Adrenal gland (tissue), 5 donors: ENCODE measurements around the gene HGS.

Experiments used
- CTCF ChIP-seq, 6 experiments: fragments of 450-650 bp in 4 of 6; fragments of 200-600 bp in 2 of 6; sonication (generic) in 1 of 6; IDR thresholded peaks; 1 replicate in 5 of 6; 2 replicates in 1 of 6; pipeline versions ENCODE4 v1.5.1 to v1.8.0; 2016 to 2021; ENCODE audit warnings: antibody characterized with exemption in 6 of 6, mild to moderate bottlenecking in 2 of 6, moderate library complexity in 1 of 6
- POLR2A ChIP-seq, 2 donors: fragments of 450-650 bp; IDR thresholded peaks; one replicate each; pipeline ENCODE4 v1.6.1; 2017; ENCODE audit warnings: antibody characterized with exemption in 2 of 2, mild to moderate bottlenecking in 2 of 2, moderate library complexity in 1 of 2
- donor health status: DM: no; HTN: no; CAD: no.

GRCh38 chr17:81646869-81647600, 36.8 kb upstream of the HGS start:
- no peak for TF ChIP-seq CTCF (IDR thresholded peaks at IDR 0.05)
- TF ChIP-seq POLR2A (IDR thresholded peaks at IDR 0.05) = no peak
